SK-N-SH treated with all-trans-retinoic acid at 6 μM for 48 hours (cell line): Measurements from ENCODE around the gene NLRP13.

Experiments used
- ARNTL ChIP-seq: fragments of 450-650 bp; formaldehyde crosslinking; IDR thresholded peaks from 2 replicates; pipeline ENCODE4 v1.5.0; 2020; ENCODE audit warnings: low read depth, mild to moderate bottlenecking, moderate library complexity, borderline replicate concordance
- ISL1 ChIP-seq: fragments of 250-450 bp; sonication (Bioruptor Pico); IDR thresholded peaks from 2 replicates; pipeline ENCODE4 v2.1.2; 2022; ENCODE audit warnings: mild to moderate bottlenecking, moderate library complexity
- PPARA ChIP-seq: fragments of 250-450 bp; sonication (Bioruptor Pico); IDR thresholded peaks from 2 replicates; pipeline ENCODE4 v1.5.0; 2020; ENCODE audit warnings: mild to moderate bottlenecking, borderline replicate concordance
- RARB ChIP-seq: fragments of 250-450 bp; sonication (Bioruptor Pico); IDR thresholded peaks from 2 replicates; pipeline ENCODE4 v1.8.0; 2021; ENCODE audit warnings: mild to moderate bottlenecking, moderate library complexity
- SNAI2 ChIP-seq: fragments of 250-450 bp; sonication (Bioruptor Pico); IDR thresholded peaks from 2 replicates; pipeline ENCODE4 v1.5.0; 2020; ENCODE audit warnings: mild to moderate bottlenecking, moderate library complexity
- TCF4 ChIP-seq: fragments of 250-450 bp; sonication (Bioruptor Pico); IDR thresholded peaks from 2 replicates; pipeline ENCODE4 v1.8.0; 2021; ENCODE audit warnings: mild to moderate bottlenecking, moderate library complexity, borderline replicate concordance
- ZC3H10 ChIP-seq: fragments of 250-450 bp; sonication (Bioruptor Pico); IDR thresholded peaks from 2 replicates; pipeline ENCODE4 v1.5.1; 2021; ENCODE audit warnings: mild to moderate bottlenecking, moderate library complexity
- ZFP3 ChIP-seq: fragments of 250-450 bp; sonication (Bioruptor Pico); IDR thresholded peaks from 2 replicates; pipeline ENCODE4 v1.5.0; 2020; ENCODE audit warnings: mild to moderate bottlenecking, moderate library complexity
- ZFP30 ChIP-seq: fragments of 450-650 bp; formaldehyde crosslinking; IDR thresholded peaks from 2 replicates; pipeline ENCODE4 v1.5.0; 2022; ENCODE audit warnings: mild to moderate bottlenecking, moderate library complexity
- TF ChIP-seq, protein P1 (sequence below): fragments of 250-450 bp; sonication (Bioruptor Pico); IDR thresholded peaks from 2 replicates; pipeline ENCODE4 v1.8.0; 2021; ENCODE audit warnings: low read depth, mild to moderate bottlenecking, moderate library complexity, borderline replicate concordance
- TF ChIP-seq, protein P2 (sequence below): fragments of 250-450 bp; sonication (Bioruptor Pico); IDR thresholded peaks from 2 replicates; pipeline ENCODE4 v1.5.1; 2020; ENCODE audit warnings: low read depth, mild to moderate bottlenecking, moderate library complexity
- TF ChIP-seq, protein P3 (sequence below): fragments of 250-450 bp; sonication (Bioruptor Pico); IDR thresholded peaks from 2 replicates; pipeline ENCODE4 v1.5.0; 2020; ENCODE audit warnings: mild to moderate bottlenecking, moderate library complexity

DNA sequence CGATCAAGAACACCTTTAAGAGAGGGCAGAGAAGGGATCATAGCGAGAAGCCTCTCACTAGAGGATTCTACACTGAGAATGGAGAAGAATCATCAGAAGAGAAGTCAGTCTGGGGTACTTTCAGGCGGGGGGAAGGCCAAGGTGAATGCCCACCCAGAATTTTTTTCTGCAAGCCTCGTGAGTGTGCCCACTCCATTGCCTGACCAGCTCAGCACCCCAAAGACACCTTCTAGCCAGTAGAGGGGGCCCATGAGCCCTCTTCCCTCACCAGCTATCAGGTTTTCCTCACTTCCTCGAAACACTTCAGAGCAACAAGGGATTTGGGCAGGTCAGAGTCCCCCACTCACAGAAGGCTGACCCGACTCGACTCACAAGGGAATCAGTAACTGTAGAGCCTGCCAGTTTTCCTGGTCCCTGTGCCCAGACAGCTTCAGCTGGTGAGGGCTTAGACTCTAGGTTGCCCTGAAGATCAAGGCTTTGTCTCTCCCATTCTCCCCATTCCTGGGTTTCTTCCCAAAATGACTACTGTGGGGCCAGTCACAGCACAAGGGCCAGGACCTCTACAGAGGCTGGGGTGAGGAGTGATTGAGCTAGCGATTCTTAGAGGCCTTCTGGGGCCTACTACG, 18.4 kb downstream of the NLRP13 start:
- TF ChIP-seq ZFP3 (CRISPR knock-in tag) (no peak), SNAI2 (CRISPR knock-in tag) (no peak), ARNTL (no peak), PPARA (CRISPR knock-in tag) (no peak), RARB (no peak), ISL1 (CRISPR knock-in tag) (no peak), ZC3H10 (CRISPR knock-in tag) (no peak), TCF4 (CRISPR knock-in tag) (no peak), ZFP30 (CRISPR knock-in tag) (no peak)
- TF ChIP-seq, protein P1, sequence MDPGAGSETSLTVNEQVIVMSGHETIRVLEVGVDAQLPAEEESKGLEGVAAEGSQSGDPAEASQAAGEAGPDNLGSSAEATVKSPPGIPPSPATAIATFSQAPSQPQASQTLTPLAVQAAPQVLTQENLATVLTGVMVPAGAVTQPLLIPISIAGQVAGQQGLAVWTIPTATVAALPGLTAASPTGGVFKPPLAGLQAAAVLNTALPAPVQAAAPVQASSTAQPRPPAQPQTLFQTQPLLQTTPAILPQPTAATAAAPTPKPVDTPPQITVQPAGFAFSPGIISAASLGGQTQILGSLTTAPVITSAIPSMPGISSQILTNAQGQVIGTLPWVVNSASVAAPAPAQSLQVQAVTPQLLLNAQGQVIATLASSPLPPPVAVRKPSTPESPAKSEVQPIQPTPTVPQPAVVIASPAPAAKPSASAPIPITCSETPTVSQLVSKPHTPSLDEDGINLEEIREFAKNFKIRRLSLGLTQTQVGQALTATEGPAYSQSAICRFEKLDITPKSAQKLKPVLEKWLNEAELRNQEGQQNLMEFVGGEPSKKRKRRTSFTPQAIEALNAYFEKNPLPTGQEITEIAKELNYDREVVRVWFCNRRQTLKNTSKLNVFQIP (CRISPR knock-in tag) = no peak
- TF ChIP-seq, protein P2, sequence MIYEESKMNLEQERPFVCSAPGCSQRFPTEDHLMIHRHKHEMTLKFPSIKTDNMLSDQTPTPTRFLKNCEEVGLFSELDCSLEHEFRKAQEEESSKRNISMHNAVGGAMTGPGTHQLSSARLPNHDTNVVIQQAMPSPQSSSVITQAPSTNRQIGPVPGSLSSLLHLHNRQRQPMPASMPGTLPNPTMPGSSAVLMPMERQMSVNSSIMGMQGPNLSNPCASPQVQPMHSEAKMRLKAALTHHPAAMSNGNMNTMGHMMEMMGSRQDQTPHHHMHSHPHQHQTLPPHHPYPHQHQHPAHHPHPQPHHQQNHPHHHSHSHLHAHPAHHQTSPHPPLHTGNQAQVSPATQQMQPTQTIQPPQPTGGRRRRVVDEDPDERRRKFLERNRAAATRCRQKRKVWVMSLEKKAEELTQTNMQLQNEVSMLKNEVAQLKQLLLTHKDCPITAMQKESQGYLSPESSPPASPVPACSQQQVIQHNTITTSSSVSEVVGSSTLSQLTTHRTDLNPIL = no peak
- TF ChIP-seq, protein P3, sequence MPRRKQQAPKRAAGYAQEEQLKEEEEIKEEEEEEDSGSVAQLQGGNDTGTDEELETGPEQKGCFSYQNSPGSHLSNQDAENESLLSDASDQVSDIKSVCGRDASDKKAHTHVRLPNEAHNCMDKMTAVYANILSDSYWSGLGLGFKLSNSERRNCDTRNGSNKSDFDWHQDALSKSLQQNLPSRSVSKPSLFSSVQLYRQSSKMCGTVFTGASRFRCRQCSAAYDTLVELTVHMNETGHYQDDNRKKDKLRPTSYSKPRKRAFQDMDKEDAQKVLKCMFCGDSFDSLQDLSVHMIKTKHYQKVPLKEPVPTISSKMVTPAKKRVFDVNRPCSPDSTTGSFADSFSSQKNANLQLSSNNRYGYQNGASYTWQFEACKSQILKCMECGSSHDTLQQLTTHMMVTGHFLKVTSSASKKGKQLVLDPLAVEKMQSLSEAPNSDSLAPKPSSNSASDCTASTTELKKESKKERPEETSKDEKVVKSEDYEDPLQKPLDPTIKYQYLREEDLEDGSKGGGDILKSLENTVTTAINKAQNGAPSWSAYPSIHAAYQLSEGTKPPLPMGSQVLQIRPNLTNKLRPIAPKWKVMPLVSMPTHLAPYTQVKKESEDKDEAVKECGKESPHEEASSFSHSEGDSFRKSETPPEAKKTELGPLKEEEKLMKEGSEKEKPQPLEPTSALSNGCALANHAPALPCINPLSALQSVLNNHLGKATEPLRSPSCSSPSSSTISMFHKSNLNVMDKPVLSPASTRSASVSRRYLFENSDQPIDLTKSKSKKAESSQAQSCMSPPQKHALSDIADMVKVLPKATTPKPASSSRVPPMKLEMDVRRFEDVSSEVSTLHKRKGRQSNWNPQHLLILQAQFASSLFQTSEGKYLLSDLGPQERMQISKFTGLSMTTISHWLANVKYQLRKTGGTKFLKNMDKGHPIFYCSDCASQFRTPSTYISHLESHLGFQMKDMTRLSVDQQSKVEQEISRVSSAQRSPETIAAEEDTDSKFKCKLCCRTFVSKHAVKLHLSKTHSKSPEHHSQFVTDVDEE (CRISPR knock-in tag) = no peak
